Colonic mucosa (tissue), 4 donors: Measurements from ENCODE around the gene SPSB3. TPM values are rescaled to one million over a fixed set of nuclear protein-coding genes. Genes with fewer than 3 reads are reported as not detected.

Experiments
- DNase-seq: peaks from one replicate; pipeline ENCODE4 v3.0.0-alpha.2; 2020
- H3K27ac ChIP-seq: fragments of 200-600 bp; one replicate; pipeline ENCODE4 v1.8.0; 2021
- H3K27me3 ChIP-seq: fragments of 200-600 bp; one replicate; pipeline ENCODE4 v1.8.0; 2021
- H3K36me3 ChIP-seq: fragments of 200-600 bp; one replicate; pipeline ENCODE4 v1.8.0; 2021
- H3K4me1 ChIP-seq: fragments of 200-600 bp; one replicate; pipeline ENCODE4 v1.8.0; 2021; ENCODE audit warnings: mild to moderate bottlenecking
- H3K4me3 ChIP-seq: fragments of 200-600 bp; one replicate; pipeline ENCODE4 v1.8.0; 2021
- H3K9ac ChIP-seq, 2 donors: one replicate each; pipeline ENCODE4 v1.7.0; 2013; ENCODE audit warnings: control low read depth in 2 of 2, low read depth in 2 of 2, low read length in 2 of 2
- H3K9me3 ChIP-seq: fragments of 200-600 bp; one replicate; pipeline ENCODE4 v1.8.0; 2021
- intact Hi-C: fragments of 100-400 bp; cut with DNase I; formaldehyde crosslinking; loops from one replicate; pipeline ENCODE4 v1.14.1; 2022
- total RNA-seq, 2 donors: library from RNA; stranded (reverse); fragmentation: NEBNext Ultra II Directional in 1 of 2; extraction: Animal tissue kit (Norgen Biotek cat#: 25700) in 1 of 2; gene quantifications; one replicate each; pipeline ENCODE4 v1.2.1, GENCODE V29; 2021
- TF ChIP-seq, protein P1 (sequence below): fragments of 200-600 bp; IDR thresholded peaks from one replicate; pipeline ENCODE4 v1.8.0; 2022; ENCODE audit warnings: antibody characterized with exemption, mild to moderate bottlenecking
- donor health status: healthy.
- donor health status: DM: no; HTN: no; CAD: no.
- donor health status: DM: no; HTN: no; CAD: no.

The SPSB3 gene
- total RNA-seq, 2 donors from 2014 or later, result 32.7 to 35.9 TPM

DNA sequence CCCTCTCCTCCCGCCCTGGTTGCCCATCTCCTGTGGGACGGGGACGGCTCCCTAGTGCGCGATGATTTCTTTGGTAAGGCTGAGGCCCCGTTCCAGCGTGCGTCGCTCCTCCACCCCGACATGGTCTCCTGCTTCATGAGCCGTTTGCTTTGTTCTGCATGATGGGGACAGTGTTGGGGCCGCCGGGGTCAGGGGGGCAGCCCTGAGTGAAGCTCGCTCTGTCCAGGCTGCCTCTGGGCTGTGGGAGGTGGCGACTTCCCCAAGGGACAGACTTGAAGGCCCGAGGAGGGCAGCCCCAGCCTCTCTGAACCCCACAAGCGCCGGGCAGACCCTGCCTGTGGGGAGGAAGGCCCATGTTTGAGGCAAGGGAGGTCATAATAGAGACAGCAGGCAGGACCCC, 23.4 kb downstream of the SPSB3 start:
- Histone ChIP-seq H3K36me3 (no peaks in the 10 kb centered on the region), H3K27me3 (no peaks in the 10 kb centered on the region), H3K4me3 (no peak overlapping the region), H3K9me3 (no peaks in the 10 kb centered on the region), H3K4me1 (peaks cover 5% of the 10 kb centered on the region), H3K27ac (no peak overlapping the region), H3K9ac (peak overlapping the region in 1 of 2 donors; percentile 70)
- DNase-seq, result no peak
- intact Hi-C loops, result no loop called here
- TF ChIP-seq, protein P1, sequence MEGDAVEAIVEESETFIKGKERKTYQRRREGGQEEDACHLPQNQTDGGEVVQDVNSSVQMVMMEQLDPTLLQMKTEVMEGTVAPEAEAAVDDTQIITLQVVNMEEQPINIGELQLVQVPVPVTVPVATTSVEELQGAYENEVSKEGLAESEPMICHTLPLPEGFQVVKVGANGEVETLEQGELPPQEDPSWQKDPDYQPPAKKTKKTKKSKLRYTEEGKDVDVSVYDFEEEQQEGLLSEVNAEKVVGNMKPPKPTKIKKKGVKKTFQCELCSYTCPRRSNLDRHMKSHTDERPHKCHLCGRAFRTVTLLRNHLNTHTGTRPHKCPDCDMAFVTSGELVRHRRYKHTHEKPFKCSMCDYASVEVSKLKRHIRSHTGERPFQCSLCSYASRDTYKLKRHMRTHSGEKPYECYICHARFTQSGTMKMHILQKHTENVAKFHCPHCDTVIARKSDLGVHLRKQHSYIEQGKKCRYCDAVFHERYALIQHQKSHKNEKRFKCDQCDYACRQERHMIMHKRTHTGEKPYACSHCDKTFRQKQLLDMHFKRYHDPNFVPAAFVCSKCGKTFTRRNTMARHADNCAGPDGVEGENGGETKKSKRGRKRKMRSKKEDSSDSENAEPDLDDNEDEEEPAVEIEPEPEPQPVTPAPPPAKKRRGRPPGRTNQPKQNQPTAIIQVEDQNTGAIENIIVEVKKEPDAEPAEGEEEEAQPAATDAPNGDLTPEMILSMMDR, result no peak

DNA sequence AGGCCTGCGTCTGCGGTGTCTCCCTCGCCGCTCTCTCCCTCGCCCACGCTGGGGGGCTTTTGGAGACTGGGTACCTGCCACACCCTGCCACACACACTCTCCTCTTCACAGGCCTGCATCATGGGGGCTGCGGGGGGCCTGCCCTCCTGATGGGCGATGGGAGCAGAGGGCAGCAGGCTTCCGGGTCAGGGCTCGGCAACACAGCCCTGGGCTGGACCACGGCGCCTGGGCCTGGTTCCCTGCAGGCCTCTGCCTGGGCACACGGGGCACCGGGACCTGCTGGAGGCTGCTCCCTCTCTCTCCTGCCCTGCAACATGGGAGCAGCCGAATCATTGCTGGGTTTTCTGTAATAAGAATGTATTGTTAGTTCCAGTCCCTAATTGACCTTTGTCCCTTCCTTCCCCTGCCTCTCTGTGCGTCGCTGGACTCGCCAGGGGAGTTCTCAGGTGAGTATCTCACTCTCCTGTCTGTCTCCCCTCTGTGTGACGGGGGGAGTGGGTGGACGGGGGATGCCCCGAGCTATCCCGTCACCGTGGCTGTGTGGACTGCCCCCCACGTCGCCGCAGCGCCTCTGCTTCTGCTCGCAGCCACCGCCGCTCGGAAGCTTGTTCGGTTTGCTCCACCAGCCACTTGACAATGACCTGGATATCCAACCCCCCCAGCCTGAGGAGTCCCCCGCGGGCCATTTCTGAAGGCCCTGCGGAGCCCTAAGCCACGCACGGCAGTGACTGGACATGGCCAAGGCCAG, 24.5 kb downstream of the SPSB3 start:
- Histone ChIP-seq H3K4me3 (no peak overlapping the region), H3K27me3 (no peaks in the 10 kb centered on the region), H3K36me3 (no peaks in the 10 kb centered on the region), H3K27ac (peak overlapping the region; percentile 92), H3K9ac (peak overlapping the region; percentile 69 to 70), H3K4me1 (peaks cover 5% of the 10 kb centered on the region), H3K9me3 (no peaks in the 10 kb centered on the region)
- TF ChIP-seq, protein P1, result no peak
- DNase-seq, result peak; percentile 73
- intact Hi-C loops, result no loop called here

DNA sequence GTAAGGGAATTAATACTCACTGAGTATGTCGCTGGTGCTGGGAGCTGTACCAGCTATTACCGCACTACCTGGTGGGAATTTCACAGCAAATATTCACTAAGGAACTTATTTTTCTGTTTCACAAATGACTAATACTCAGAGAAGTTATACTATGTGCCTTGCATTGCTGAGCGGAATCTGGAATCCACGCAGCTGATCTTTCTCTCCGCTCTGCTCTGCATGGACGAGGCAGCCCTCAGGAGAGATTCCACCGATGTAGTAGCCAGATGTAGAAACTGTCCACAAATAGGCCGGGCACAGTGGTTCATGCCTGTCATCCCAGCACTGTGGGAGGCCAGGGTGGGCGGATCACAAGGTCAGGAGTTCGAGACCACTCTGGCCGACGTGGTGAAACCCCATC, 28.2 kb downstream of the SPSB3 start:
- no peak overlapping the region for H3K4me3 ChIP-seq
- no peaks in the 10 kb centered on the region for H3K27me3 ChIP-seq
- no peaks in the 10 kb centered on the region for H3K36me3 ChIP-seq
- H3K4me1 ChIP-seq, result peaks cover 5% of the 10 kb centered on the region
- H3K9ac ChIP-seq, result no peak overlapping the region
- TF ChIP-seq, protein P1, result no peak
- H3K27ac ChIP-seq, result no peak overlapping the region
- H3K9me3 ChIP-seq, result no peaks in the 10 kb centered on the region
- intact Hi-C loops, result no loop called here
- DNase-seq, result no peak

DNA sequence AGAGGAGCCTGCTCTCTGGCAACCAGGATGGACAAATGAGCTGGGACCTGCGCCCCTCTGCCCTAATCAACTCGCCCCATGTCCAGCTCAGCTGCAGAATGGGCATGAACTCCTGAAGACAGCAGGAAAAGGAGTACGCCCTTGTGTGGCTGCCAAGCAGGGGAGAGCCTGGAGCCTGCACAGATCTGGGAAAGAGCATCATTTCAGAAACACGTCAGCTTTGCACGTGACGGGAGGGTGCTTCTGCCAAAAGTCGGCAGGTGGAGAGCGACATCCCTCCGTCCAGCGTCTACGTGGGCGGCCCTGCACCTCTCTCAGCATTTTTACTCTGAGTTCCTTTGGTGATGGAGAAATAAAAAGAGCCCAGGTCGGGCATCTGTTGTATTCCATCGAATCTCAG, 29.5 kb downstream of the SPSB3 start:
- no peaks in the 10 kb centered on the region for H3K27me3 ChIP-seq
- no peak overlapping the region for H3K4me3 ChIP-seq
- intact Hi-C loops, result no loop called here
- no peaks in the 10 kb centered on the region for H3K36me3 ChIP-seq
- TF ChIP-seq, protein P1, result no peak
- no peak overlapping the region for H3K27ac ChIP-seq
- no peak overlapping the region for H3K9ac ChIP-seq
- no peak for DNase-seq
- no peaks in the 10 kb centered on the region for H3K9me3 ChIP-seq
- H3K4me1 ChIP-seq, result no peaks in the 10 kb centered on the region

DNA sequence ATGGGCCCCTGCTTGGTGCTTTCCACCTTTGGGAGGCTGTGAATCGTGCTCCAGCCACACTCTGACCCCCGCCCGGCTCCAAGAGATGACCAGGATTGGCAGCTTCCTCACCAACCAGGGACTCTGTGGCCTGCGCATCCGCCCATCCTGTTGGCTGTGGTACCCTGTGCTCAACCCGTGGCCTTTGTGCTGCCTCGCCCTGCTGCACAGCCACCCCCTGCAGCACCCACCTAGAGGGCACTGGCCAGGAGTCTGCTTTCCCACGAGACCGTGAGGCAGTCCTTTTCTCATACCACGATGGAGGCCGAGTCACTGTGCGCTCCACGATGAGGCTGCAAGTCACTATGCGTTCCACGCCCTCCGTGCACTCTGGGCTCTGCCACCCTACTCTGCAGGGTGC, 30.4 kb downstream of the SPSB3 start:
- intact Hi-C loops, result no loop called here
- H3K9me3 ChIP-seq, result no peaks in the 10 kb centered on the region
- no peak overlapping the region for H3K4me3 ChIP-seq
- DNase-seq, result no peak
- H3K9ac ChIP-seq, result no peak overlapping the region
- TF ChIP-seq, protein P1, result no peak
- no peaks in the 10 kb centered on the region for H3K4me1 ChIP-seq
- H3K27ac ChIP-seq, result no peak overlapping the region
- no peaks in the 10 kb centered on the region for H3K36me3 ChIP-seq
- H3K27me3 ChIP-seq, result no peaks in the 10 kb centered on the region
